NCI-H2107 treated with DMSO at 0.1 percent for 48 hours (cell line): Measurements from ENCODE around the gene SRGAP2C.
"Not testable (repeated sequence)": the region's sequence is repeated elsewhere in the genome, so short reads cannot be mapped to it uniquely, and the experiment has no call there.

ENCODE experiments used
- DNase-seq: peaks from one replicate; lab custom pipeline; 2025; ENCODE audit not compliant: unreplicated experiment; lab: John Stamatoyannopoulos, UW

Gene SRGAP2C

GRCh38 chr1:121185140-121185708, 449 bp downstream of the SRGAP2C start:
- not testable (repeated sequence) for DNase-seq

DNA sequence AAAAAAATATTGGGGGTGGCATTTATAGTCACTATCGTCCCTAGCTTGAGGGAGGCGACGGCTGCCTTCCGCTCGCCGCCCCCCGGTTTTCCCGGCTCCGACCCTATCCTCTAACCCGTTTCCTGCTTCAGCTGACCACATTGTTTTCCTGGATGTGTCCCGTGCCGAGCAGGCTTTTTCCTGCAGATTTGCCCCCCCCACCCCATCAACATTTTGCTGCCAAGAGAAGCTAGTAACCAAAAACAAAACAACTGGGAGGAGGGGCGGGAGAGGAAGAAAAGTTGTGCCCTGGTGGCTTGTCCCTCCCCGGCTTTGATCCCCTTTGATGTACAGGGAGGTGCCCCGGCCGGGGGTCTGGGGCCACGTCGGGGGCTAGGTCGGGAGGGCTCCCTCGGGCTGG, 1.4 kb downstream of the SRGAP2C start:
- DNase-seq = not testable (repeated sequence)

- DNase-seq = not testable (repeated sequence)
These were observed 3.1 kb downstream of the SRGAP2C start for GRCh38 chr1:121187914-121188313.

GRCh38 chr1:121192512-121192911, 7.7 kb downstream of the SRGAP2C start:
- not testable (repeated sequence) for DNase-seq

DNA sequence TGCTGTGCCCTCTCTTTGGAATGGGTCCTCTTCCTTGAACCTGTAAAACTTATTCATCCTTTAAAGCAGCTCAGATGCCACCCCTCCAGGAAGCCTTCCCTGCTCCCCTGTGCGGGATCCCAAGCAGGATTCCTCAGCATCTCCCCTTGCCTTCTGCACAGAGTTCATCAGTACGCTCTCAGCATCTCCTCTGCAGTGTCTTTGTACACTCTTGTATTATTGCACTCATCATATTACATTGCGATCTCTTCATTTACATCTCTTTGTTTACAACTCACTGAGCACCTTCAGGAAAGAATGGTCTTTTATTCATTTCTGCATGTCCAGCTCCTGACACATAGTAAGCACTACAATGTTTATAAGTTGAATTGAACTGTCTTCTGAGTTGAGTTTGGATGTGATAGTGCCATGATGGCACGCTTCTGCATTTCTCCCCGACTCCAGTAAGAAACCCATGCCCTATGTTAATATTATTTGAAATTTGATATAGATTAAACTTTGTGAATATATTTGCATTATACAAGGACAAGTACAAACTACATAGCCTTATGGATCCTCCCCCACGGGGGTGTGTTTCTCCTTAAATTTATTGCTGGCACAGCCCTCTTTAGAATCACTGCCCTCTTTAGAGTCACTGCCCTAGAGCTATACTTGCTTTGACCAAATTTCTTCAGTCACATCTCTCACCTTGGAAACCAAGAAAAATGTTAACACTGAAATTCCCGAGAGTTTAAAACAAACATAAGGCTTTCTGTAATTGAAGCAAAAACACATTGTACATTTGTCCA, 12.5 kb downstream of the SRGAP2C start:
- not testable (repeated sequence) for DNase-seq

DNA sequence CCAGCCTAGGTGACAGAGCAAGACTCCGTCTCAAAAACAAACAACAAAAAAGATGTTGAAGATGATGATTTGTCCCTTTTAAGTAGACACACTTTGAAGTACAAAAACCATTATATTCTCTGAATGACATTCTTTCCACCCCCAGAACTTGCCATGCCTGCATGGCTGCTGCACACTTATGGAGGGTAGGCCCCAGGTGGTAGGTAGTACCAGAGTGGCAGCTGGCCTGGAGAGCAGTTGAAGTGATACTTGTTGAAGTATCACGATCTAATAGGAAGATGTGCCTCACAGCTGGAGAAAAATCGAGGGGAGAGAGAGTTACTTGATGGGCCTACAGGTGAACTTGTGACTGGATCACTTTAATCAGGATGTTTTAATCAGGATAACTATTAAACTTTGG, 15.0 kb downstream of the SRGAP2C start:
- DNase-seq = not testable (repeated sequence)

DNA sequence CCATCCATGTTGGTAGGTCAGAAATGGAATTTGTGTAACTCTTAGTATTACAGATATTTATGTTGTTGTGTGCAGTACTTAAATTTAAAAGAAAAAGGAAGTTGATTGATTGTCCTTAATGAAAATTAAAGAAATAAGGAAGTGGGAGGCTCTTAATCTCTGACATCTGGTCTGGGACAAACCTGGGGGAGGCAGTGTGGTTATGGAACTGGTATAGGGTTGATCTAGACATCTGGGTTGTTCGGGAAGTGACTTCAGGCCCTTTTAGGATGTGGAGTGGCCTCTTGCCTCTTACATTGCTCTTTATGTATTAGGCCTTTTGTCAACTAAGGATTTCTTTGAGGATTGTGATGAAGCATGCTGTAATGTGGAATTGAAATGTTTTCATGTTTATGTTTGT, 15.5 kb downstream of the SRGAP2C start:
- not testable (repeated sequence) for DNase-seq

DNA sequence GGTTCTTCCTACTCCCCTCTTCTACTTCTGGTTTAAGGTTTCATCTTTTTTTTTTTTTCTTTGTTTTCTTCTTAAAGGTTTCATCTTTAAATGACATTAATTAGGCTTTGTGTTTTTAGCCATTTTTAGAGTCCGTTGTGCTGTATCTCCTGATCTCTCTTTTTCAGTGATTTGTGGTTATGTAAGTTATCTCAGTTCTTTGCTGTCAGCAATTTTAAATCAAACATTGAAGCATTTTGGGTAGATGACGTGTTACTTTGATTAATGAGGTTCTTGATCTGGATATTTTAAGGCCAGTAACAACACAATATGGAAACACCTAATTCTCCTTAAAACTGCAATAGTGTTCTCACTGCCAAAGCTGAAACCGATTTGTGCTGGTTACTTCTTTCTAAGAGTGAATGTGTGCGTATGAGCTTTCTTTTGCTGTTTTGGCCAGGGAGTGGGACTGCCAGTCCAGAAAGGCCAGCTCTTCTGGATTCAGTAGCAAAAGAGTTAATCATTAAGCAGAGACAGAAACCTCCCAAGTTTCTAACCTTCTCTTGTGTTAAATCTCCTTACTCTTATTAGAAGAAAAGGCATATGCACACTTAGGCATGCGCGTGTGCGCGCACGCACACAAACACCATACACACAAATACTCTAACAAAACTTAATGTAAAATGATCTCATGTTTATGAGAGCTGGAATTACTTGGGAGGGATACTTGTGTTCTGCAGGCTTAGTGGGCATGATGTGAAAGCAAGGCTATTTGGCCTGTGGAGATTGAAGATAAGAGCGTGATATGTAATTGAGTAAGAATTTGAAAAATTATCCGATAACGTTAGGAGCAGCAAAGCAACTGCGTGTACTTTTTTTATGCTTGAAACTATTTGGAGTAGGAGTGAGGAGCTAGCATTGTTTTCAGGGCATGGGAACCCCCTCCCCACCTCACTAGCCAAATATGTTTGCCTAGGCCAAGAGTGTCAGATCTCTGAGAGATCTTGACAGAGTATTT, 16.5 kb downstream of the SRGAP2C start:
- not testable (repeated sequence) for DNase-seq

DNA sequence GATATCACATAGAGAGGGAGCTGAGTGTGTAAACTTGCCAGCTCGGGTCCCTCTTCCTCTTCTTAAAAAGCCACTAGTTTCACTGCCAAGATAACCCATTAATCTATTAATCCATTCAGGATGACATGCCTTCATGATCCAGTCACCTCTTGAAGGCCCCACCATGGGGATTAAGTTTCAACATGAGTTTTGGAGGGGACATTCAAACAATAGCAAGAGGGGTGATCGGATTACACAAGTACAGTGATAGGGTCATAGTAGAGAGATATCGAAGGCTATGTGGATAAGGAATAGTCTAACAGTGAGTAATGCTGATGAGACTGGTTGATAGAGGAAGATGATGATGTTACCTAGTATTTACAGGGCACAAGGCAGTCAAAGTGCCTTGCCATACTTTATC, 18.2 kb downstream of the SRGAP2C start:
- DNase-seq = not testable (repeated sequence)

GRCh38 chr1:121205786-121206711, 21.3 kb downstream of the SRGAP2C start:
- not testable (repeated sequence) for DNase-seq

- DNase-seq = not testable (repeated sequence)
These were observed 22.6 kb downstream of the SRGAP2C start for GRCh38 chr1:121207328-121207727.

- not testable (repeated sequence) for DNase-seq
These were observed 23.6 kb downstream of the SRGAP2C start for GRCh38 chr1:121208375-121208774.

DNA sequence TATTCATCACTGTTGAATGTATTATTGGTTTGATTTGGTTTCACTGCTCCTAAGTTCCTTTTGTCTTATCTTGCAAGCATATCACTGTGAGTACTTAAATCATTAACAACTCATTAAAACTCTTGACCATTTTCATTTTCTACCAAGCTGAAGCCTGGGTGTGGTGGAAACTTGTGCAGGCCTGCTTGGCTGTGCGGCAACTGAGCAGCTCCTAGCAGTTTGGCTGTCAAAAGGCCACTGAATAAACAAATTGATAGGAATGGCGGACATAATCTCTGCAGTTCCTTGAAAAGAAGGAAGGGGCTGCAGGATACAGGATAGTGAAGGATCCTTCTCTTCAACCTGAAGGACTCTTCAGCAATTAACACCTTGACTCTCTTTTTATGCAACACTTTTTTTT, 26.0 kb downstream of the SRGAP2C start:
- not testable (repeated sequence) for DNase-seq

- not testable (repeated sequence) for DNase-seq
These were observed 28.7 kb downstream of the SRGAP2C start for GRCh38 chr1:121213491-121213890.

- DNase-seq = not testable (repeated sequence)
These were observed 29.9 kb downstream of the SRGAP2C start for GRCh38 chr1:121214544-121215156.

DNA sequence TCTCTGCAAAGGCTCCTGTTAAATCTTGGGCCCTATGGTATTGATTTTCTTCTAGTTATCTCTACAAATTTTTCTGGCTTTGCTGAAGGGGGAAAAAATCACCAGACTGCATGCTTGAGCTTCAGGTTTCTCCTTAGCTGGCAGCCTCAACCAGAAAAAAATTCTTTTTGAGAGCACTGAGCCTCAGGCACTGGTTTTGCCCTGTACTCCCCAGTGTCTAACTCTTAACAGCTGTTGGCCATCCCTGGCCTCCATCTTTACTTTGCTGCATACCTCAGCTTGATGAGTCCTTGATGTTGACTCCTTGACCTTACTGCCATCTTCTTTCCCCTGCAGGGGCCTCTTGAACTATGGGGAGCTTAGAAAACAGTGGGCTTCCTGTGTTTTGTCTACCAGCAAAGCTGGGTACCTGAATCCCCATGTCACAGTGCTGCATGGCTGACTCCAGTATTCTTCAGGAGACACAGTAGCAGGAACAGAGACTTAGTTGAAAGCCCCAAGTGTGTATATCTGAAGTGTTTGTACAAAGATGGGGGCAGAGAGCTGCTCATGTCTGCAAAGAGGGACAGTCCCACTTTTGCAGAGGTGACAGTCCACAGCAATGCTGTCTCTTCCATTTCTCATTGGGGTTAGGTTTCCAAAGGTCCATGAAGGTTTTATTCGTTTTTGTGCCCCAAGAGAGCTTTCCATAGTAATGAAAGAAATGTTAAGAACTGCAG, 31.1 kb downstream of the SRGAP2C start:
- not testable (repeated sequence) for DNase-seq

GRCh38 chr1:121216676-121217075, 31.9 kb downstream of the SRGAP2C start:
- DNase-seq = not testable (repeated sequence)

GRCh38 chr1:121221770-121222169, 37.0 kb downstream of the SRGAP2C start:
- DNase-seq = not testable (repeated sequence)

DNA sequence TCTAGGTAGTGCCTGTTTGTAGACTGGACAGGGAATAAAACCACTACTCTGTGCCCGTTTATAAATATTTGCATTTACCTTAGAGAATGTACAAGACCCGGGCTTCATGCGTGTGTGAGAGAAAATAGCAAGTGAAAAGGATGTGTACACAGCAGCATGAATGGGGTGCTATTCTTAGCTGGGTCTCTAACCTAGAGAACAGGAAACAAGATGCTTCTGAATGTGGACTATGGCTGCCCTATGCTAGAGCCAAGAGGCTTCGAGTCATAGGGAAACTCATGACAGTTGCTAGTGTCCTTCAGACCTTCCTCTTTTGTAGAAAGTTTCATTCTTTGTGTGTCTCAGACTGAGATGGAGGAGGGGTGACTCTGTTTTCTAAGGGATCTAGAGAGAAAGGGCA, 39.9 kb downstream of the SRGAP2C start:
- DNase-seq = not testable (repeated sequence)
